GM12891 (cell line): ENCODE results near the gene ZP3. TPM values are rescaled to one million over a fixed set of nuclear protein-coding genes. Genes with fewer than 3 reads are reported as not detected.
"Not testable (repeated sequence)": the region's sequence is repeated elsewhere in the genome, so short reads cannot be mapped to it uniquely, and the experiment has no call there.

Experiments used
- DNase-seq: peaks from one replicate; pipeline ENCODE4 v3.0.0; 2011; ENCODE audit warnings: low spot score; ENCODE audit not compliant: insufficient read length
- FAIRE-seq: peaks from 2 replicates; lab custom pipeline; 2011; peaks lifted over from hg19 to GRCh38; lab: Jason Lieb, UNC
- PAX5 ChIP-seq: IDR thresholded peaks from 2 replicates; pipeline ENCODE4 v1.6.1; 2011; ENCODE audit warnings: low read length, moderate library complexity, mild to moderate bottlenecking; ENCODE audit not compliant: insufficient read depth, severe bottlenecking
- POLR2A ChIP-seq: IDR thresholded peaks from 2 replicates; pipeline ENCODE4 v1.6.1; 2011; ENCODE audit warnings: low read depth, low read length, control low read depth
- POLR2AphosphoS5 ChIP-seq: IDR thresholded peaks from 2 replicates; pipeline ENCODE4 v1.6.1; 2011; ENCODE audit warnings: low read depth, low read length, control low read depth
- POU2F2 ChIP-seq: IDR thresholded peaks from 2 replicates; pipeline ENCODE4 v1.6.1; 2011; ENCODE audit warnings: low read depth, mild to moderate bottlenecking, control low read depth, low read length, moderate library complexity
- SPI1 ChIP-seq: IDR thresholded peaks from 2 replicates; pipeline ENCODE4 v1.6.1; 2011; ENCODE audit warnings: low read depth, low read length, control low read depth
- TAF1 ChIP-seq: IDR thresholded peaks from 2 replicates; pipeline ENCODE4 v1.6.1; 2011; ENCODE audit warnings: low read depth, low read length, control low read depth
- polyA plus RNA-seq: library from polyadenylated mRNA; unstranded; fragments of >200 nt; gene quantifications from one replicate; pipeline ENCODE4 v1.2.1, GENCODE V29; 2012; ENCODE audit warnings: low read depth, missing spikeins, inconsistent platforms; ENCODE audit not compliant: missing spikeins

ZP3 gene
- 3.6 TPM for polyA plus RNA-seq

DNA sequence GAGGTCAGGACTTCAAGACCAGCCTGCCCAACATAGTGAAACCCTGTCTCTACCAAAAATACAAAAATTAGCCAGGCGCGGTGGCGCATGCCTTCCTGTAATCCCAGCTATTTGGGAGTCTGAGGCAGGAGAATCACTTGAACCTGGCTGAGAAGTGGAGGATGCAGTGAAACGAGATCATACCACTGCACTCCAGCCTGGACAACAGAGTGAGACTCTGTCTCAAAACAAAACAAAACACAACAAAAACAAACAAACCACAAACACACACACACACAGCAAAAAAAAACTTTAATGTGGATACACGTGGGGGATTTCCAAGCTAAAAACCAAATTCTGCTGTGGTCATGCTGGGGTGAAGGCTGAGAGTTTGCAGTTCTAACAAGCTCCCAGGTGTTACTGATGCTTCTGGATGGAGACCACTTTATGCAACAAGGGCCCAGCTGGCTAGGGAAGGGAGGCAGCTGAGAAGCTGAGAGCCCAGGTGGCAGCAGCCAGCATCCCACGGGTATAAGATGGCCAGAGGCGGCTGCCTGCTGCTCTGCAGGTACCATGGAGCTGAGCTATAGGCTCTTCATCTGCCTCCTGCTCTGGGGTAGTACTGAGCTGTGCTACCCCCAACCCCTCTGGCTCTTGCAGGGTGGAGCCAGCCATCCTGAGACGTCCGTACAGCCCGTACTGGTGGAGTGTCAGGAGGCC is at the start of gene ZP3:
Gene ZP3, plus strand, starts transcription at position 538 of the 699 bp plus-strand sequence. Its CDS starts 15 bp downstream, at position 553.
- TF ChIP-seq POU2F2, result 0 out of 2 replicates have a peak, but pooled peaks have one; percentile 20
- no peak for TF ChIP-seq SPI1
- FAIRE-seq (no peak), DNase-seq (no peak)

DNA sequence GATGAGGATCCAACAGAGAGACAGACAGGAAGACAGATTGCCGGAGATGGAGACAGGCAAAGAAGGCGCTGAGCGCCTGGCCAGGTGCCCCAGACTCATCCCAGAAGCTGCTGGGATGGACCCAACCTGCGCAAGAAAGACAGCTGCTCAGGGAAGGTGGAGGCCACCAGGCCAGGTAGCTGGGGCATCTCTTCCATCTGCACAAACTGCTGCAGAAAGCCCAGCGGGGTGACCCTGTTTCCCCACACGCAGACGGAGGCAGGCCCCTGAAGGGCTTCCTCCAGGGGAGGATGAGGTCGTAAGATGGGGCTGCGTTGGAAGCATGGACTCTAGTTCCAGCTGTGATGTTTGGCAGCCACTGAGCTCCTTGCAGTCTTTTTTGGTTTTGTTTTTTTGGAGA is 49.5 kb upstream of the ZP3 start:
- TF ChIP-seq POLR2A (no peak), POLR2AphosphoS5 (no peak), POU2F2 (no peak), PAX5 (no peak), SPI1 (no peak), TAF1 (no peak)
- DNase-seq (no peak), FAIRE-seq (no peak)

DNA sequence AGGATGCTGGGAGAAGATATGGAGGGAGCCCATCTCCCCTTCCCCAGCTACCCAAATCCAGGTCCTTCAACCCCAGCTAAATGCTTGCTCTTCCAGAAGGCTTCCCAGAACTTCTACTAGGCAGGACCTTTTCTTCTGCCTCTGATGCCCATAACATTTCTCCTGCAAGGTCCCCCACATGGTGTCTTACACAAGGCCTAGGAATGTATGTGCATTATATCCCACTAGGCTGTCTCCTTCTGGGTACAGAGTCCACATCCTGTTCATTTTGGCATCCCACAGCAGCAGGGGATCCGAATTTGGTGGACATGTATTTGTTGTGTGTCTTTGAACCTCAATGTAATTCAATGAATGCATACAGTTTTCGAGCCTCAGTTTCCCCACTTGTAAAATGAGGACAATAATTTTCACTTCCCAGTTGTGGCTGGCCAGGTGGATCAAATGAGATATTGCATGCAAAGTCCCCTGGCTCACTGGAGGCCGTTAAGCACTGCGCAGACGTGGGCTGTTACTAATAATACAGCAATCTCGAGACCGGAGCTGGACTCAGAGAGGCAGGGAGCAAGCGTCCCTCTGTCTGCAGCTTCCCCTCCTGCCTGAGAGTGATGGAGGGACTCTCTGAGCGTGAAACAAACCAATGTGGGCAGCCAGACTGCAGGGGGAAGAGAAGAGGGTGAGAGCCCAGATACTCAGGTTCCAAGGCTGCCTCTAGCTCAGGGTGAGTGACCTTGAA is 47.4 kb upstream of the ZP3 start:
- FAIRE-seq (peak; percentile 41), DNase-seq (no peak)
- TF ChIP-seq POLR2AphosphoS5 (no peak), SPI1 (0 out of 2 replicates have a peak, but pooled peaks have one; percentile 28)

DNA sequence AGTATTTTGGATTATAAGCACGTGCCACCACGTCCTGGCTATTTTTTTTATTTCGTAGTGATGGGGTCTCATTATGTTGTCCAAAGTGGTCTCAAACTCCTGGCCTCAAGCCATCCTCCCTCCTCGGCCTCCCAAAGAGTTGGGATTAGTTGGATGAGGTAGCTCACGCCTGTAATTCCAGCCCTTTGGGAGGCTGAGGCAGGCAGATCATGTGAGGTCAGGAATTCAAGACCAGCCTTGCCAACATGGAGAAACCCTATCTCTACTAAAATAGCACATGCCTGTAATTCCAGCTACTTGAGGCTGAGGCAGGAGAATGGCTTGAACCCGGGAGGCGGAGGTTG is 44.2 kb upstream of the ZP3 start:
- FAIRE-seq, result no peak
- no peak for DNase-seq
- TF ChIP-seq POLR2A (no peak), SPI1 (no peak)

DNA sequence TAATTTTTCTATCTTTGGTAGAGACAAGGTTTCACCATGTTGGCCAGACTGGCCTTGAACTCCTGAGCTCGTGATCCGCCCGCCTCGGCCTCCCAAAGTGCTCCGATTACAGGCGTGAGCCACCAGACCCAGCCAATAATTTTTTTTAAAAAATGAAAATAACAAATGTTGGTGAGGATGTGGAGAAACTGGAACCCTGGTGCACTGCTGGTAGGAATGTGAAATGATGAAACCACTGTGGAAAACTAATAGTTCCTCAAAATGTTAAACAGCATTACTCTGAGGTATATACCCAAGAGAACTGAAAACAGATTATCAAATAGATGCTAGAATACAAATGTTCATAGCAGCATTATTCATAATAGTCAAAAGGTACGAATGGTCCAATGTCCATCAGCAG is 42.9 kb upstream of the ZP3 start:
- DNase-seq (no peak), FAIRE-seq (no peak)
- TF ChIP-seq SPI1, result no peak
- TF ChIP-seq POU2F2, result no peak
- TF ChIP-seq POLR2A, result no peak
- no peak for TF ChIP-seq PAX5
- no peak for TF ChIP-seq TAF1

DNA sequence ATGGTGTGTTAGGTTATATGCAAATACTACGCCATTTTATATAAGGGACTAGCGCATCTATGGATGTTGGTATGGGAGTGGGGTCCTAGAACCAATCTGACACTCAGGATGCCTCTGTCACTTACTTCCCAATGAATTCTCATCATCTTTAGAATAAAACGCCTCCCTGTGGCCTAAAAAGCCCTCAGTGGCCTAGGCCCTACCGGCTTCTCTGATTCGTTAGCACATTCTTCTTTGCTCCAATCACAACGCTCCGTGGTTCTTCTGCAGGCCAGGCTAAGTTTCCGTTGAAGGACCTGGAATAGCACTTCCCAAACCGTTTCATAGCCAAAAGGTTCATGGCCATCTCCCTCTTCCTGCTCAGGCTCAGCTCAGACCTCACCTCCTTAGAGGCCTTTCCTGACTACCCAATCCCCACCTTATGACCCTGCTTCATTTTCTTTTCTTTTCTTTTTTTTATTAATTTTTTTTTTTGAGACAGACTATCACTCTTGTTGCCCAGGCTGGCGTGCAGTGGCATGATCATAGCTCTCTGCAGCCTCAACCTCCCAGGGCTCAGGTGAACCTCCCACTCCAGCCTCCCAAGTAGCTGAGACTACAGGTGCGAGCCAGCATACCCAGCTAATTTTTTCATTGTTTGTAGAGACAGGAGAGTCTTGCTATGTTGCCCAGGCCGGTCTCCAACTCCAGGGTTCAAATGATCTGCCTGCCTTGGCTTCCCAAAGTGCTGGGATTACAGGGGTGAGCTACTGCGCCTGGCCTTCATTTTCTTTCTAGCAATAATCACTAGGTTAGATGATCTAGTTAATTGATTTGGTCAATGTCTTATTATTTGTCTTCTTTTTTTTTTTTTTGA is 41.4 kb upstream of the ZP3 start:
- TF ChIP-seq PAX5, result no peak
- no peak for TF ChIP-seq POLR2AphosphoS5
- TF ChIP-seq SPI1, result no peak
- no peak for TF ChIP-seq POU2F2
- no peak for TF ChIP-seq POLR2A
- TF ChIP-seq TAF1, result no peak
- no peak for FAIRE-seq
- DNase-seq, result no peak

DNA sequence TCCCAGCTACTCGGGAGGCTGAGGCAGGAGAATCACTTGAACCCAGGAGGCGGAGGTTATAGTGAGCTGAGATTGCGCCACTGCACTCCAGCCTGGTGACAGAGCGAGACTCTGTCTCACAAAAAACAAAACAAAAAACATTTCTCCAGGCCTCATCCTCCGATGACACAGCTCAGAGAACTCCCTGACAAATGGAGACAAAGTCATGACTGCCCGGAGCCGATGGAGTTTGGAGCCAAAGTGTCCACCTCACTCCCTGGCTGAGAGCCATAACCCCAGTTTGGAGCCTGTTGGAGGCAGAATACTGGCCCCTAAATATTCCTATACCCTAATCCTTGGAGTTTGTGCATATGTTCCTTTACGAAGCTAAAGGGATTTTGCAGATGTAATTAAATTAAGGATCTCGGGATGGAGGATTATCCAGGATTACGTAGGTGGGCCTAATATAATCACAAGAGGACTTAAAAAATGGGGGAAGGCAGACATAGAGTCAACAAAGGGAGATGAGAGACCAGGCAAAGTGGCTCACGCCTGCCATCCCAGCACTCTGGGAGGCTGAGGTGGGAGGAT is 38.0 kb upstream of the ZP3 start:
- TF ChIP-seq POLR2AphosphoS5, result no peak
- TF ChIP-seq SPI1, result no peak
- TF ChIP-seq POLR2A, result no peak
- TF ChIP-seq TAF1, result no peak
- no peak for TF ChIP-seq PAX5
- no peak for TF ChIP-seq POU2F2
- FAIRE-seq (no peak), DNase-seq (no peak)

DNA sequence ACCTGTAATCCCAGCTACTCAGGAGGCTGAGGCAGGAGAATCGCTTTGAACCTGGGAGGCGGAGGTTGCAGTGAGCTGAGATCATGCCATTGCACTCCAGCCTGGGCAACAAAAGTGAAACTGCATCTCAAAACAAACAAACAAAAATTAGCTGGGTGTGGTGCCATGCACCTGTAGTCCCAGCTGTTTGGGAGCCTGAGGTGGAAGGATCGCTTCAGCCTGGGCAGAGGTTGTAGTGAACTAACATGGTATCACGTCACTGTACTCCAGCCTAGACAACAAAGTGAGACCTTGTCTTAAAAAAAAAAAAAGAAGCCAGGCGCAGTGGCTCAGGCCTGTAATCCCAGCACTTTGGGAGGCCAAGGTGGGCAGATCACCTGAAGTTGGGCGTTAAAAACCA is 37.0 kb upstream of the ZP3 start:
- not testable (repeated sequence) for FAIRE-seq, DNase-seq

DNA sequence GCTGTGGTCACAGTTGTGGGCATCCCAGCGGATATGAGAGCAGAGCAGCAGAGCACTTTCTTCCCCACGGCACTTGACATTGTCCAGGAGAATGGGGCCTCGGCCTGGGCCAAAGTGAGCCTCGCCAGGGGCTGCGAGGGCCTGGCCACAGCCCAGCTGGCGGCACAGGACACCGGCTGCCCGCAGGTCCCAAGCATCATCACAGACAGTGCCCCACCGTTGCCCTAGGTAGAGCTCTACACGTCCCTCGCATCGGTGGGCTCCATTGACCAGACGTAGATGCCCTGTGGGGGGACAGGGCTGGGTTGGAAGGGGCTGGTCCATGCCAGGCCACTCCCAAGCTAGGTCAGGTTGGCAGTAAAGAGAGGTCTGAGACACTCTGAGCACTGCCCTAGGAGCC is 34.7 kb upstream of the ZP3 start:
- DNase-seq (no peak), FAIRE-seq (no peak)
- TF ChIP-seq POLR2AphosphoS5 (no peak), TAF1 (no peak), POU2F2 (no peak), SPI1 (no peak)

DNA sequence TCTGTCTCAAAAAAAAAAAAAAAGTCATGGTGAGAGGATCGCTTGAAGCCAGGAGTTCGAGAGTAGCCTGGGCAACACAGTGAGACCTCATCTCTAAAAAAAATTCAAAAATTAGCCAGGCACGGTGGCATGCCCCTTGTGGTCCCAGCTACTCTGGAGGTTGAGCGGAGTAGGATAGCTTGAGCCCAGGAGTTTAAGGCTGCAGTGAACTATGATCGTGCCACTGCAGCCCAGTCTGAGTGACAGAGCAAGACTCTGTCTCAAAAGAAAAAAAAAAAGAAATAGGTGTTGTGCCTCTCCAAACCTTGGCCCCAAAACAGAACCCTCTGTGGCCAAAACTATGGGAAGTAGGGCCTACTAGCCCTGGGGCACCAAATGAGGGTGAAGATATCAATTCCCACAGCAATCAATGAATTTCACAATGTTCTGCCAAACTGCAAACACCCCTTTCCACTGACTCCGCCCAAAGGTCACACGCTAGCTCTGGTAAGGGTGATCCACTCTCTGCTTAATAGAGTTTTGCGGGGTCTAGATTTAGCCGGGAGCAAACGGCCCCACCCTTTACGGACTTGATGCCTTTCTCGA is 32.1 kb upstream of the ZP3 start:
- no peak for FAIRE-seq
- DNase-seq, result no peak
- TF ChIP-seq PAX5 (no peak), SPI1 (no peak), POLR2AphosphoS5 (no peak), POU2F2 (no peak)
